Measurements from ENCODE around the gene HEXIM2. TPM values are rescaled to one million over a fixed set of nuclear protein-coding genes. Genes with fewer than 3 reads are reported as not detected.

Gene HEXIM2
- total and polyA plus RNA-seq, 12 donors: 3.0 to 10.3 (median 6.3) TPM

GRCh38 chr17:45184144-45184543 lies 22.5 kb downstream of the HEXIM2 start:
- Histone ChIP-seq H3K36me3 (no peaks in the 10 kb centered on the region), H3K4me3 (no peak overlapping the region)
- no peak for ATAC-seq

GRCh38 chr17:45186801-45187354 lies 25.2 kb downstream of the HEXIM2 start:
- intact Hi-C loops (cut with DNase I): loop anchor here in 1 of 10 donors (10.0 kb wide), 1 partner anchor 422 kb away; no protein-coding TSS in a partner anchor
- no peak overlapping the region for H3K27ac ChIP-seq
- no peak overlapping the region for H3K4me3 ChIP-seq
- WGBS, 2 donors: 63 to 73% methylated on average over 7 of the region's 7 CpGs
- DNase-seq (no peak), ATAC-seq (no peak)
- H3K27me3 ChIP-seq: no peaks in the 10 kb centered on the region
- no peak for TF ChIP-seq CTCF (IDR thresholded peaks at IDR 0.05)
- H3K4me1 ChIP-seq: no peaks in the 10 kb centered on the region
- H3K36me3 ChIP-seq: no peaks in the 10 kb centered on the region
- H3K9me3 ChIP-seq: no peaks in the 10 kb centered on the region

More at GRCh38 chr17:45184144-45184543, 22.5 kb downstream of the HEXIM2 start:
- Histone ChIP-seq H3K27ac (no peak overlapping the region), H3K4me1 (no peaks in the 10 kb centered on the region), H3K27me3 (no peaks in the 10 kb centered on the region), H3K9me3 (no peaks in the 10 kb centered on the region)
- no peak for DNase-seq
- 92 to 93% methylated on average over 5 of the region's 5 CpGs for WGBS, 2 donors
- intact Hi-C loops (cut with DNase I): loop anchor here in 1 of 10 donors (10.0 kb wide), 1 partner anchor 419 kb away; no protein-coding TSS in a partner anchor
- no peak for TF ChIP-seq CTCF (IDR thresholded peaks at IDR 0.05)

GRCh38 chr17:45189009-45189408 lies 27.3 kb downstream of the HEXIM2 start:
- WGBS, 2 donors: 75 to 86% methylated on average over 2 of the region's 2 CpGs
- no peak for TF ChIP-seq CTCF (IDR thresholded peaks at IDR 0.05)
- Histone ChIP-seq H3K4me1 (no peaks in the 10 kb centered on the region), H3K27me3 (no peaks in the 10 kb centered on the region), H3K27ac (no peak overlapping the region), H3K9me3 (no peaks in the 10 kb centered on the region), H3K36me3 (no peaks in the 10 kb centered on the region), H3K4me3 (no peak overlapping the region)
- DNase-seq (no peak), ATAC-seq (no peak)
- intact Hi-C loops (cut with DNase I): loop anchor here in 1 of 10 donors (10.0 kb wide), 1 partner anchor 424 kb away; no protein-coding TSS in a partner anchor

GRCh38 chr17:45190503-45191255 lies 29.0 kb downstream of the HEXIM2 start:
- no peak overlapping the region for H3K27ac ChIP-seq
- no peaks in the 10 kb centered on the region for H3K36me3 ChIP-seq
- DNase-seq (no peak), ATAC-seq (no peak)
- intact Hi-C loops (cut with DNase I): loop anchor here in 2 of 10 donors (10.0 kb wide), 1 partner anchor 266 kb away; no protein-coding TSS in a partner anchor
- no peak overlapping the region for H3K4me3 ChIP-seq
- TF ChIP-seq CTCF (IDR thresholded peaks at IDR 0.05): no peak
- WGBS, 2 donors: 74 to 79% methylated on average over 11 of the region's 11 CpGs
- no peaks in the 10 kb centered on the region for H3K4me1 ChIP-seq
- H3K9me3 ChIP-seq: no peaks in the 10 kb centered on the region
- H3K27me3 ChIP-seq: no peaks in the 10 kb centered on the region
